NCI-H748 (cell line): ENCODE data around the gene PRKAG3.
A peak's percentile ranks its signal among the peaks of the same experiment; 100 is the strongest.

Experiments used
- DNase-seq: peaks from one replicate; lab custom pipeline; 2025; ENCODE audit not compliant: unreplicated experiment; lab: John Stamatoyannopoulos, UW

Gene PRKAG3

GRCh38 chr2:218785103-218785502 is 46.5 kb downstream of the PRKAG3 start:
- DNase-seq, result no peak

GRCh38 chr2:218783688-218784087 is 47.9 kb downstream of the PRKAG3 start:
- DNase-seq, result no peak

GRCh38 chr2:218782528-218782844 is 49.1 kb downstream of the PRKAG3 start:
- no peak for DNase-seq

GRCh38 chr2:218781691-218782527 is 49.7 kb downstream of the PRKAG3 start, which contains the start of gene CYP27A1:
CYP27A1 (plus strand) TSS chr2:218782147; CDS start chr2:218782183, 36 bp downstream.
- DNase-seq, result peak; percentile 40

- peak; percentile 58 for DNase-seq
Measured at GRCh38 chr2:218780851-218781690, 50.5 kb downstream of the PRKAG3 start.

- DNase-seq, result no peak
Measured at GRCh38 chr2:218780046-218780445, 51.6 kb downstream of the PRKAG3 start.

GRCh38 chr2:218777276-218777990 is 54.2 kb downstream of the PRKAG3 start:
- no peak for DNase-seq

GRCh38 chr2:218776488-218776887 is 55.1 kb downstream of the PRKAG3 start:
- no peak for DNase-seq

DNA sequence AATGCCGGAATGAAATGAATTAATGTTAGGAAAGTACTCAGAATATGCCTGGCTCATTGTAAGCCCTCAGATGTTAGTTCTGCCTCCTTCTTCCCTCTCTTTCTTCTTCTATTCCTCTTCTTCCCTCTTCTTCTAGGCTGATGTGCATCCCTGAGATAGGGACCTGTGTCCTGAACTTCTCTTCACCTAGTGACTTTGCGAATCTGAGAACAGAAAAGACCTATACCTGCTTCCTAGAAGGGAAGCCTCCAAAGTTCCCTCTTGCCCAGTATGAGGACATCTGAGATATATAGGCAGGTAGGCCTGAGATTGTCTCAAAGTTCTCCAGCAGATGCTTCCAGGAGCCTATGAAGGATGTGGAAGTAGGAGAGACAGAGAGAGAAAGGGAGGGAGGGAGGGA is 57.7 kb downstream of the PRKAG3 start:
- no peak for DNase-seq

DNA sequence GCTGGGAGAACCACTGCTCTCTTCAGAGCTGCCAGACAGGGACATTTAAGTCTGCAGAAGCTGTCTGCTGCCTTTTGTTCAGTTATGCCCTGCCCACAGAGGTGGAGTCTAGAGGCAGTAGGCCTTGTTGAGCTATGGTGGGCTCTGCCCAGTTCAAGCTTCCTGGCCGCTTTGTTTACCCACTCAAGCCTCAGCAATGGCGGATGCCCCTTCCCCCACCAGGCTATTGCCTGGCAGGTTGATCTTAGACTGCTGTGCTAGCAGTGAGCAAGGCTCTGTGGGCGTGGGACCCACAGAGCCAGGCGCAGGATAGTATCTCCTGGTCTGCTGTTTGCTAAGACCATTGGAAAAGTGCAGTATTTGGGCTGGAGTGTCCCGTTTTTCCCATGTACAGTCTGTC is 58.8 kb downstream of the PRKAG3 start:
- DNase-seq, result peak; percentile 17
